GM23338 (cell line): ENCODE results near the gene THBS2.

Source experiments
- CREB1 ChIP-seq: fragments of 250-450 bp; sonication (Bioruptor Pico); IDR thresholded peaks from 2 replicates; pipeline ENCODE4 v1.5.0; 2020; ENCODE audit warnings: low read depth, mild to moderate bottlenecking, moderate library complexity
- CTCF ChIP-seq, 2 experiments: fragments of 200-600 bp in 1 of 2; sonication (generic) in 1 of 2; conservative IDR thresholded peaks; 2 replicates each; pipeline versions ENCODE4 v1.5.1 to v1.6.1; 2016 to 2017; ENCODE audit warnings: antibody characterized with exemption in 2 of 2, low read depth in 2 of 2, mild to moderate bottlenecking in 2 of 2, moderate library complexity in 1 of 2
- ETS1 ChIP-seq: IDR thresholded peaks from 2 replicates; pipeline ENCODE4 v1.6.1; 2016; ENCODE audit warnings: antibody characterized with exemption
- EZH2 ChIP-seq: fragments of 200-600 bp; sonication (generic); IDR thresholded peaks from one replicate; pipeline ENCODE4 v1.8.0; 2017; ENCODE audit warnings: antibody characterized with exemption, mild to moderate bottlenecking, low read depth; ENCODE audit not compliant: unreplicated experiment
- EZH2phosphoT487 ChIP-seq: fragments of 200-600 bp; sonication (generic); IDR thresholded peaks from one replicate; pipeline ENCODE4 v1.8.1; 2018; ENCODE audit warnings: antibody characterized with exemption; ENCODE audit not compliant: unreplicated experiment
- JUNB ChIP-seq: IDR thresholded peaks from one replicate; pipeline ENCODE4 v1.6.1; 2016; ENCODE audit warnings: antibody characterized with exemption; ENCODE audit not compliant: unreplicated experiment
- NANOG ChIP-seq: IDR thresholded peaks from 2 replicates; pipeline ENCODE4 v1.6.1; 2016; ENCODE audit warnings: antibody characterized with exemption, borderline replicate concordance
- POLR2AphosphoS5 ChIP-seq: IDR thresholded peaks from 2 replicates; pipeline ENCODE4 v1.6.1; 2016; ENCODE audit warnings: antibody characterized with exemption, low read depth
- REST ChIP-seq: IDR thresholded peaks from one replicate; pipeline ENCODE4 v1.6.1; 2018; ENCODE audit warnings: antibody characterized with exemption; ENCODE audit not compliant: unreplicated experiment
- STAT1 ChIP-seq: IDR thresholded peaks from one replicate; pipeline ENCODE4 v1.6.1; 2016; ENCODE audit warnings: antibody characterized with exemption; ENCODE audit not compliant: unreplicated experiment
- ZNF114 ChIP-seq: fragments of 250-450 bp; sonication (Bioruptor Pico); IDR thresholded peaks from 2 replicates; pipeline ENCODE4 v1.5.0; 2020; ENCODE audit warnings: mild to moderate bottlenecking, moderate library complexity
- ZNF331 ChIP-seq: fragments of 250-450 bp; sonication (Bioruptor Pico); IDR thresholded peaks from 2 replicates; pipeline ENCODE4 v1.5.0; 2020; ENCODE audit warnings: low read depth, mild to moderate bottlenecking, moderate library complexity
- ZNF462 ChIP-seq: fragments of 250-450 bp; sonication (Bioruptor Pico); IDR thresholded peaks from 2 replicates; pipeline ENCODE4 v1.5.0; 2020; ENCODE audit warnings: mild to moderate bottlenecking, moderate library complexity

- no peak for TF ChIP-seq CTCF (conservative IDR thresholded peaks at IDR 0.05; ENCODE audit: low read depth in 2 of 2)
- TF ChIP-seq POLR2AphosphoS5 = no peak
- TF ChIP-seq STAT1 = no peak
- TF ChIP-seq JUNB = no peak
- TF ChIP-seq ZNF462 (CRISPR knock-in tag) = no peak
- no peak for TF ChIP-seq REST
- no peak for TF ChIP-seq EZH2
- no peak for TF ChIP-seq ZNF331 (CRISPR knock-in tag)
- no peak for TF ChIP-seq EZH2phosphoT487
- TF ChIP-seq NANOG = no peak
- no peak for TF ChIP-seq ZNF114 (CRISPR knock-in tag)
- no peak for TF ChIP-seq CREB1
- TF ChIP-seq ETS1 = no peak
Observed at GRCh38 chr6:169205176-169206160, 48.2 kb downstream of the THBS2 start.
